ENCODE measurements around the gene SLC35E1. TPM values are rescaled to one million over a fixed set of nuclear protein-coding genes. Genes with fewer than 3 reads are reported as not detected.

SLC35E1 gene
- total RNA-seq, 1 experiment from 2014 or later: 35.8 TPM

- WGBS (ENCODE audit: extremely low coverage, insufficient read length, low lambda C conversion rate): no CpG with 5 or more reads among the region's 12 CpGs
- no peak overlapping the region for H3K9ac ChIP-seq (ENCODE audit: extremely low read depth, insufficient read length, low read length)
- H3K9me3 Mint-ChIP-seq: no peaks in the 10 kb centered on the region
These were observed 40.9 kb downstream of the SLC35E1 start for GRCh38 chr19:16531380-16531669.

More at GRCh38 chr19:16531380-16531669, 40.9 kb downstream of the SLC35E1 start:
- no peak overlapping the region for H2AK5ac ChIP-seq (ENCODE audit: insufficient read length, low read length)
- DNase-seq: no peak
- Mint-ChIP-seq H3K4me1 (no peaks in the 10 kb centered on the region), H3K4me3 (peak overlapping the region in 1 of 2 experiments; percentile 9; a peak in 1 of 5 replicates), H3K27me3 (ENCODE audit: low read depth) (no peaks in the 10 kb centered on the region), H3K36me3 (ENCODE audit: insufficient read depth in 1 of 3, low read depth in 3 of 3) (peaks cover 62 to 94% (median 87%) of the 10 kb centered on the region in 3 experiments), H3K27ac (peak overlapping the region in 1 of 3 experiments; percentile 74; a peak in 1 of 7 replicates)
- H3K27ac ChIP-seq (ENCODE audit: insufficient read length, low read depth, low read length): no peak overlapping the region
- no peak overlapping the region for H3K14ac ChIP-seq (ENCODE audit: insufficient read depth, low read length)
- no peaks in the 10 kb centered on the region for H3K4me1 ChIP-seq (ENCODE audit: insufficient read depth, low read length)
- no peak overlapping the region for H3T11ph ChIP-seq (ENCODE audit: low read length)
- no peak overlapping the region for H2AFZ ChIP-seq (ENCODE audit: low read length)
- no peaks in the 10 kb centered on the region for H3K27me3 ChIP-seq (ENCODE audit: insufficient read depth, low read length)
- no peak overlapping the region for H2BK120ac ChIP-seq (ENCODE audit: low read depth, low read length, poor library complexity, severe bottlenecking)
- no peak overlapping the region for H2BK20ac ChIP-seq (ENCODE audit: low read depth, low read length, poor library complexity, severe bottlenecking)
- TF ChIP-seq CTCF (conservative IDR thresholded peaks at IDR 0.05): no peak
- H2BK15ac ChIP-seq (ENCODE audit: low read depth, low read length): no peak overlapping the region
- peaks cover 3% of the 10 kb centered on the region for H3K79me1 ChIP-seq (ENCODE audit: insufficient read depth, low read depth, low read length, poor library complexity, severe bottlenecking)
- no peak overlapping the region for H4K91ac ChIP-seq (ENCODE audit: insufficient read length, low read depth, low read length)
- no peaks in the 10 kb centered on the region for H4K20me1 ChIP-seq (ENCODE audit: control insufficient read depth, insufficient read depth, insufficient read length)
- no peak overlapping the region for H3K18ac ChIP-seq (ENCODE audit: insufficient read length, low read depth, low read length)
- no peaks in the 10 kb centered on the region for H3K79me2 ChIP-seq (ENCODE audit: insufficient read depth, low read length)
- H3K9me3 ChIP-seq (ENCODE audit: control insufficient read depth, low read depth, low read length): no peaks in the 10 kb centered on the region
- H2BK12ac ChIP-seq (ENCODE audit: insufficient read length, low read depth, low read length): no peak overlapping the region
- H4K8ac ChIP-seq (replicated peaks; ENCODE audit: insufficient read length, low read depth, low read length): no peak overlapping the region
- no peak overlapping the region for H4K5ac ChIP-seq (ENCODE audit: insufficient read length, low read depth, low read length)
- H3K4ac ChIP-seq (ENCODE audit: low read depth, low read length): no peak overlapping the region
- no peak overlapping the region for H3K4me2 ChIP-seq (ENCODE audit: insufficient read depth, insufficient read length, low read length)
- H2BK5ac ChIP-seq (ENCODE audit: insufficient read length, low read length): no peak overlapping the region
- no peak overlapping the region for H3K23ac ChIP-seq (ENCODE audit: insufficient read length, low read depth, low read length)
- no peak overlapping the region for H3K56ac ChIP-seq (ENCODE audit: insufficient read length, low read depth, low read length)
- H3K23me2 ChIP-seq (ENCODE audit: insufficient read length, low read depth, low read length, poor library complexity, severe bottlenecking): no peaks in the 10 kb centered on the region
